ENCODE measurements around the gene PYGM.

DNA sequence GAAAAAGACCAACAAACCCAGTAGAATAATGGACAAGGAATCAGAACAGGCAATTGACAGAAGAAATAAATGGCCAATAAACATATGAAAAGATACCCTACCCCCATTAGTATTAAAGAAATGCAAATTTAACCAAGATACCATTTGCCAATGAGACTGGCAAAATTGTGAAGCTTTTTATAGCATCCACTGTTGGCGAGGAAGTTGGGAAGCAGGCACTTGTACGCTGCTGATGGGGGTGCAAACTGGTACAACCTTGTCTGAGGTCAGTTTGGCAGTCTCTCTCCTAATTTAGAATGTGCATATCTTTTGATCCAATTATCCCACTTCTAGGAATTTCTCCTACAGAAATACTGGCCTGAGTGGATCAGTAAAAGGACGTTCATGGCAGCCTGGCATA lies 28.2 kb downstream of the PYGM start:
- TF ChIP-seq, protein P1, sequence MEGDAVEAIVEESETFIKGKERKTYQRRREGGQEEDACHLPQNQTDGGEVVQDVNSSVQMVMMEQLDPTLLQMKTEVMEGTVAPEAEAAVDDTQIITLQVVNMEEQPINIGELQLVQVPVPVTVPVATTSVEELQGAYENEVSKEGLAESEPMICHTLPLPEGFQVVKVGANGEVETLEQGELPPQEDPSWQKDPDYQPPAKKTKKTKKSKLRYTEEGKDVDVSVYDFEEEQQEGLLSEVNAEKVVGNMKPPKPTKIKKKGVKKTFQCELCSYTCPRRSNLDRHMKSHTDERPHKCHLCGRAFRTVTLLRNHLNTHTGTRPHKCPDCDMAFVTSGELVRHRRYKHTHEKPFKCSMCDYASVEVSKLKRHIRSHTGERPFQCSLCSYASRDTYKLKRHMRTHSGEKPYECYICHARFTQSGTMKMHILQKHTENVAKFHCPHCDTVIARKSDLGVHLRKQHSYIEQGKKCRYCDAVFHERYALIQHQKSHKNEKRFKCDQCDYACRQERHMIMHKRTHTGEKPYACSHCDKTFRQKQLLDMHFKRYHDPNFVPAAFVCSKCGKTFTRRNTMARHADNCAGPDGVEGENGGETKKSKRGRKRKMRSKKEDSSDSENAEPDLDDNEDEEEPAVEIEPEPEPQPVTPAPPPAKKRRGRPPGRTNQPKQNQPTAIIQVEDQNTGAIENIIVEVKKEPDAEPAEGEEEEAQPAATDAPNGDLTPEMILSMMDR (conservative IDR thresholded peaks at IDR 0.05), result no peak
- no peak for TF ChIP-seq EZH2 (IDR thresholded peaks at IDR 0.05; ENCODE audit: low read depth)
